Activated CD8-positive, alpha-beta T cell treated with anti-CD3 and anti-CD28 coated beads, Interleukin-2, amount 10 ng/mL, durations not matched to agents 7 days and 5 days (primary cell): ENCODE measurements around the gene H1-8. TPM values are rescaled to one million over a fixed set of nuclear protein-coding genes. Genes with fewer than 3 reads are reported as not detected.
"Not testable (repeated sequence)": the region's sequence is repeated elsewhere in the genome, so short reads cannot be mapped to it uniquely, and the experiment has no call there.

Experiments used
- ATAC-seq: fragments of 150-1000 bp; cut with Tn5 transposase; one replicate; pipeline ENCODE4 v1.10.0; 2021; ENCODE audit warnings: moderate library complexity
- CTCF ChIA-PET: fragments of 350-600 bp; sonication (Branson Sonifier 250); formaldehyde crosslinking; loops from one replicate; lab custom pipeline; 2021; ENCODE audit warnings: antibody characterized with exemption; lab: Charles Lee
- POLR2A ChIA-PET: fragments of 350-600 bp; sonication (Branson Sonifier 250); formaldehyde crosslinking; loops from one replicate; lab custom pipeline; 2021; ENCODE audit warnings: antibody characterized with exemption; lab: Charles Lee
- DNase-seq: peaks from one replicate; pipeline ENCODE4 v3.0.0-alpha.2; 2020
- H3K27ac Mint-ChIP-seq: one replicate; pipeline ENCODE4 v1.8.0; 2021; ENCODE audit warnings: mild to moderate bottlenecking, mixed read lengths
- H3K27me3 Mint-ChIP-seq: one replicate; pipeline ENCODE4 v1.8.0; 2021; ENCODE audit warnings: low read depth, mixed read lengths
- H3K36me3 Mint-ChIP-seq: one replicate; pipeline ENCODE4 v1.8.0; 2021; ENCODE audit warnings: low read depth, mixed read lengths
- H3K4me1 Mint-ChIP-seq: one replicate; pipeline ENCODE4 v1.8.0; 2021; ENCODE audit warnings: low read depth, mixed read lengths
- H3K4me3 Mint-ChIP-seq: one replicate; pipeline ENCODE4 v1.8.0; 2021; ENCODE audit warnings: mild to moderate bottlenecking, mixed read lengths
- H3K9me3 Mint-ChIP-seq: one replicate; pipeline ENCODE4 v1.8.0; 2022; ENCODE audit warnings: mixed read lengths; ENCODE audit not compliant: insufficient read depth
- total RNA-seq, 2 experiments: library from RNA; stranded (reverse); gene quantifications; one replicate each; pipeline ENCODE4 v1.2.3, GENCODE V29; 2021

The H1-8 gene
- total RNA-seq, 2 experiments from 2014 or later: not detected

DNA sequence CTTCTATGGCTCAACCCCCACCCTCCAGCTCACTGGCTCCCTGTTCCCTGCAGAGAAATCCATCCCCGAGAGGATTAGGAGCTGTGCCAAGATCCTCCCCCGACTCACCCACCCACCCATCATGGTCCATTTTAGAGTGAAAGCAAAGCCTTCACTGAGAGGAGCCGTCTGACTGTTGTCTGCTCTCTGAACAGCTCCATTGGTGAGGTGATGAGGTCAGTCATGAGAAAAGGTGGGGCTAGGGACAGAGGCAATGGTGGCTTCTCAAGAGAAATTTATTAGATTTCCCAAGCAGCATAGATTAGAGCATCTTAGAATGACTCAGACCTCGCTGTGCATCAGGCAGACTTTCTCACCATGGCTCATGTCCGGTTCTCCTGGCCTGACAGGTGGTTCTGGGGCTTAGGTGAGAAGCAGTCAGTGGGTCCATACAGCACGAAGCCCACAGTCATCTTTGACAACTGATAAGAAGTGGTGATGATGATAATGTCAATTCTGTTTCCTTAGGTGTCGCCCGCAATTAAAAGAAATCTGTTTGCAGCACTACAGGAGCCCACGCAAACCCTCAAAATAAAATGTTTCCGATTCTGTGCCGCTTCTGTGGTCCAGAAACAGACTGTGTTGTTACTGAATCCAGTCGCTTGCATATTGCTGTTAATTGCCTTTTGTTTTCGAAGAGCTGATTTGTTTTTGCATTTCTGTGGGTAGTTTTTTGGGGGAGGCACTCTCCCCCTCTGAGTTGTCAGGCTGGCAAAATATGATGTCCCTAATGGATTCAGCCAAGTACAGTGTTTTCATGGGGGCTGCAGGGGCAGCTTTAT, 39.3 kb upstream of the H1-8 start:
- H3K9me3 Mint-ChIP-seq: no peaks in the 10 kb centered on the region
- ChIA-PET CTCF (interaction anchor here (0.8 to 1.1 kb wide), 2 partner anchors 10 to 13 kb away, joined by 3 read pairs; no protein-coding TSS in a partner anchor), POLR2A (interaction anchor here (0.6 kb wide), 1 partner anchor 324 kb away, joined by 3 read pairs; no protein-coding TSS in a partner anchor)
- no peak overlapping the region for H3K27ac Mint-ChIP-seq
- ATAC-seq (no peak), DNase-seq (no peak)
- H3K36me3 Mint-ChIP-seq: no peaks in the 10 kb centered on the region
- no peak overlapping the region for H3K4me3 Mint-ChIP-seq
- no peaks in the 10 kb centered on the region for H3K27me3 Mint-ChIP-seq
- H3K4me1 Mint-ChIP-seq: no peaks in the 10 kb centered on the region

DNA sequence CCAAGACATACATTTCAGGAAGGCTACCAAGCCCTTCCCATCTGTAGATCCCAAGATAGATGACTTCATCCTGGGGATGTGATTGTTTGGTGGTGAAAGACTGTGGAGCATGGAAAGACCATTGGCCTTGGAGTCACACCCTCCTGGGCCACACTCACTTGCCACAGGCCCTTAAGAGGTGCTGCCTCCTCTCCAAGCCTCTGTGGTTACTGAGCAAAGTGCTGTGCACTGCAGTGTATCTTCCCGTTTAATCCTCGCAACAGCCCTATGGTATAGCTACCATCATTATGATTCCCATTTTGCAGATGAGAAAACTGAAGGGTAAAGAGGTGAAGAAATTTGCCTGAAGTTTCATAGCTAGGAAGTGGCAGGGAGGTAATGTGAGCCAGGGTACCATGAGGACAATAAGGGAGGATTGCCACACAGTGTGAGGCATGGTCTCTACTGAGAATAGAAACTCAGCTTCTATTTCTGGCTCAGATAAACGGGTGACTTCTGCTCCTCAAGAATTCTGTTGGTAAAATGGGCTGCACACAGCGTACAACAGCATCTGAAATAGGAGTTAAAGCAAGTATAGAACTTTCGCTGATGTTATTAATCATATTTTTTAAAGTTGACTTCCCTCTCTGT, 38.4 kb upstream of the H1-8 start:
- Mint-ChIP-seq H3K27me3 (no peaks in the 10 kb centered on the region), H3K36me3 (no peaks in the 10 kb centered on the region), H3K9me3 (no peaks in the 10 kb centered on the region), H3K27ac (no peak overlapping the region), H3K4me1 (no peaks in the 10 kb centered on the region), H3K4me3 (no peak overlapping the region)
- no peak for DNase-seq
- ATAC-seq: no peak
- ChIA-PET POLR2A (interaction anchor here (0.5 kb wide), 1 partner anchor 11 kb away, joined by 3 read pairs; no protein-coding TSS in a partner anchor), CTCF (no interaction called here)

DNA sequence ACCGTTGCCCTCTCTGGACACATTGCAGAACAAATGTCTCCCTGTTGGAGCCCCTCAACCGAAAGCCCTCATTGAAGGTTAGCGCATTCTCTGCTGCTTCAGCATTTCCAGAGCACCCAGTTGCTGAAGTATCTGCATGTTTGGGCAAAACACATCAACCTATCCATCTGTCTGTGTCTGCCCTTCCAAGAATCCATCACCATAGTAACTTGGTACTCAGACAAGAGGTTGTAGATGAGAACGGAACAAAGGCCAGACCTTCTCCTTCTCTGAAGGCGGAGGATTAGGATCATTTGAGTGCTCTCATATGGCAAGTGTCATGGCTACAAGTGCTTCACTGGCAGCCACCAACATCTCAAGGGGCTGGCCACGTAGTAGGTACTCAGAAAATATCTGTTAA, 37.6 kb upstream of the H1-8 start:
- Mint-ChIP-seq H3K9me3 (no peaks in the 10 kb centered on the region), H3K4me3 (no peak overlapping the region), H3K27me3 (no peaks in the 10 kb centered on the region), H3K27ac (no peak overlapping the region), H3K4me1 (no peaks in the 10 kb centered on the region), H3K36me3 (no peaks in the 10 kb centered on the region)
- DNase-seq (no peak), ATAC-seq (no peak)
- ChIA-PET POLR2A (no interaction called here), CTCF (no interaction called here)

DNA sequence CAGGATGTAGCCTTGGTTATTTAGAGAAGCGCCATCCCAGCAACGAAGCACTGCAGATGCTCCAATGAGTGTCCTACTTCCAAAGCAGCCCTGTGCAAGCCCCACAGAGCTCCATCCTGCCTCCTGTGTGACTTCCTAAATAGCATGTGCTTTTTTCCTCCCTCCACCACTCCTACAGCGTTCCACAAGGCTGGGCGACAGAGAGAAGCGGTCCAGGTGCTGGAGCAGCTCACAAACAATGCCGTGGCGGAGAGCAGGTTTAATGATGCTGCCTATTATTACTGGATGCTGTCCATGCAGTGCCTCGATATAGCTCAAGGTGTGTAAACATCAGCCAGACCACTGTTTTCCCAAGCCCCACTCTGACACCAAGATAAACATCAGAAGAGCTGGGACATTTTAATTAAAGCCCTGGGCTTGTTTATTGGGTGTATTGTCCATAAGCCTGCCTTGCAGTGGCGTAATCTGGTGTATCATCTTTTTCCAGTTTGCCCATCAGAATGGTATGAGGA, 36.7 kb upstream of the H1-8 start:
- CTCF ChIA-PET: interaction anchor here (1.2 kb wide), 1 partner anchor 16 kb away, joined by 4 read pairs; no protein-coding TSS in a partner anchor
- ATAC-seq: no peak
- Mint-ChIP-seq H3K36me3 (peaks cover 2% of the 10 kb centered on the region), H3K9me3 (no peaks in the 10 kb centered on the region), H3K4me1 (peaks cover 9% of the 10 kb centered on the region), H3K4me3 (no peak overlapping the region), H3K27me3 (no peaks in the 10 kb centered on the region), H3K27ac (no peak overlapping the region)
- no peak for DNase-seq
- POLR2A ChIA-PET: no interaction called here

DNA sequence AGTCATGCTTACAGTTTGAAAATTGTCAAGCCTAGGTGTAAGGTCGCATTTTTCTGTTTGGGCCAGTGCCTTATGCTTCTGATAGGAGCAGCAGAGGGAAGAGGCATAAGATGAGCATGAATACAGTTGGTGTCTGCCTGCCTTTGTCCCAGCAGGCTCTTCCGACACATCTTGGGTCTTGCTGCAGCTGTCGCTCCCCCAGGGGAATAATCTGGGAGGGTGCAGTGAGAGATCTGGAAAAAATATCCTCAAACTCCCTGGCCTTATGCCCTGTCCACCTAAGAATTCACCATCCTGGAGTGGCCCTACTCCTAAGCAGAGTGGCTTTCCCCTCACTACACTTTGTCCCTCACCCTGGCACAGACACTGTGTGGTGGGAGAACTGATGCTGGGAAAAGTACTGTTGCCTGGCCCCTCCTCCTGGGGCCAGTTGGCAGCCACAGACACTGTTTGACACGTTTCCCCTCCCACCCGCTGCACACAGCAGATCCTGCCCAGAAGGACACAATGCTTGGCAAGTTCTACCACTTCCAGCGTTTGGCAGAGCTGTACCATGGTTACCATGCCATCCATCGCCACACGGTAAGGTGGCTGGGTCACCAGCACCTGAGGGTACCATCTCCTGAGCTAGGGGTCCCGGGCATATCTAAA, 35.7 kb upstream of the H1-8 start:
- Mint-ChIP-seq H3K4me3 (no peak overlapping the region), H3K9me3 (no peaks in the 10 kb centered on the region), H3K4me1 (peaks cover 16% of the 10 kb centered on the region), H3K36me3 (peaks cover 2% of the 10 kb centered on the region), H3K27ac (no peak overlapping the region), H3K27me3 (no peaks in the 10 kb centered on the region)
- CTCF ChIA-PET: no interaction called here
- ATAC-seq: no peak
- POLR2A ChIA-PET: no interaction called here
- no peak for DNase-seq

DNA sequence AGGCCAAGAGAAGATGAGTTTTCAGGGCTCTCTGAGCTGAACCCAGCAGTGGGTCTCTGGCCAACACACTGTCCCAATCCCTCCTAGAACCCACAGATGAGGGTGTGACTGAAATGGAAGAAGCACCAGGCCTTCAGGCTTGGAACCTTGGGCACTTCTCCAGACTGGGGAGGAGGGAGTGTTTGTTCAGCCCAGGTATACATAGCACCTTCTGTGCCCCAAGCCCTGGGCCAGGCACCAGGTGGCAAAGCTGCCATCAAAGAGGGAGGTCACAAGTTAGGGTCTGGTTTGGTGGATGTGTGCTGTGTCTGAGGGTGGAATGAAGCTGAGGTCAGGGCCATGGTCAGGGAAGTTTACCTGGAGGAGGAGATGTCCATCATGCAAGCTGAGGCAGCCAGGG, 30.4 kb upstream of the H1-8 start:
- Mint-ChIP-seq H3K27me3 (no peaks in the 10 kb centered on the region), H3K4me1 (peaks cover 16% of the 10 kb centered on the region), H3K9me3 (no peaks in the 10 kb centered on the region), H3K36me3 (peaks cover 2% of the 10 kb centered on the region), H3K4me3 (no peak overlapping the region), H3K27ac (no peak overlapping the region)
- DNase-seq: no peak
- ChIA-PET CTCF (no interaction called here), POLR2A (no interaction called here)
- ATAC-seq: no peak

DNA sequence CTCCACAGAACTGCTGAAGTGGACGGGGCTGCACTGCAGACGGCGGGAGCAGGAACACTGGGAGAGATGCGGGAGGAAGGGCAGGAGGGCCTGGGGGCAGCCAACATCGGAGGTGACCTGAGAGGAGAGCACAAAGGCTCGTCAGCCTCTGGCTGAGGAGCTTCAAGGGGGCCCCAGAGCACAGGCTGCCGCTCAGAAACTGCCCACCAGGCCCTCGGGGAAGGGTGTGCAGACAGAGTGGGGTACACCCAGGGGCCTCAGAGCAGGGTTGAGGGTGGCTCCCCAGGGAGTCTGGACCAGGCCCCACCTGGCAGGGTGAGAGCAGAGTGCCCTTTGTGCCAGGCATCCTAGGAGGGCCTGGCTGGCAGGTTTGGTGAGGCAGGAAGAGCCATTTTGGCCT, 29.3 kb upstream of the H1-8 start:
- no peak for DNase-seq
- ATAC-seq: no peak
- Mint-ChIP-seq H3K27me3 (no peaks in the 10 kb centered on the region), H3K9me3 (no peaks in the 10 kb centered on the region), H3K27ac (no peak overlapping the region), H3K36me3 (peaks cover 2% of the 10 kb centered on the region), H3K4me1 (peaks cover 16% of the 10 kb centered on the region), H3K4me3 (no peak overlapping the region)
- CTCF ChIA-PET: no interaction called here
- POLR2A ChIA-PET: no interaction called here

DNA sequence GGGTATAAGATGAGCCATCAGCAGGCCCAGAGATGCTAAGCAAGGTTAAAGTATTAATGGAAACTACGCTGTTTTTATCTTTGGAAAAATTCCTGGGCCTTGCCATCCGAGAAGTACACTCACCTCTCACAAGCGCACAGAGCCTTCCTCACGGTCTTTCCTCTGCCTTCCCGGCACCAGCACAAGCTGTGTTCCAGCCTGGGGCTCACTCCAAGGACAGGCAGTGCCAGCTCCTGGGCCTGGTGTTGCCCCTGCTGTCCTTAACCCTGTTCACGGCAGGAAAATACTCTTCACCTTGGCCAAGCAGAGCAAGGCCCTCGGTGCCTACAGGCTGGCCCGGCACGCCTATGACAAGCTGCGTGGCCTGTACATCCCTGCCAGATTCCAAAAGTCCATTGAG, 28.9 kb upstream of the H1-8 start:
- DNase-seq: no peak
- H3K36me3 Mint-ChIP-seq: peaks cover 2% of the 10 kb centered on the region
- no peak overlapping the region for H3K27ac Mint-ChIP-seq
- H3K4me3 Mint-ChIP-seq: no peak overlapping the region
- no peak for ATAC-seq
- H3K27me3 Mint-ChIP-seq: no peaks in the 10 kb centered on the region
- peaks cover 16% of the 10 kb centered on the region for H3K4me1 Mint-ChIP-seq
- no peaks in the 10 kb centered on the region for H3K9me3 Mint-ChIP-seq
- CTCF ChIA-PET: no interaction called here
- POLR2A ChIA-PET: no interaction called here

DNA sequence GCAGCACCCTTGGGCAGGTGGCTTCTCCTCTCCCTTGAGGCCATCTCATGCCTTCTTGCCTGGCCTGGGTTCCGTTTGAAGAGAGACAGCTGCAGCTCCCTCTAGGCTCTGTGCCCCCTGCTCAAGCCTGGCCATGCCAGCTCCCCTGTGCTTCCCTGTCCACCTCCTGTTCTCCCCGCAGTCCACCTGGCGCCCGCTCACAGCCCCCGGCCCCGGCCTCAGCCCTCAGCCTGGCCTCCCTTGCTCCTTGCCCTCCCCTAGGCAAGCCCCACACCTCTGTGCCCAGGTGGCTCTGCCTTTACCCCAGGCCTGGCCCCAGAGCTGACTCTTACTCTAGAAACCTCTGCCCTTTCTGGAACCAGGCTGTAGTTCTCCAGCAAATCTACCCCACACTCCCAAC, 28.4 kb upstream of the H1-8 start:
- peaks cover 2% of the 10 kb centered on the region for H3K36me3 Mint-ChIP-seq
- no peaks in the 10 kb centered on the region for H3K9me3 Mint-ChIP-seq
- no peak overlapping the region for H3K4me3 Mint-ChIP-seq
- ATAC-seq (no peak), DNase-seq (no peak)
- no peak overlapping the region for H3K27ac Mint-ChIP-seq
- ChIA-PET CTCF (no interaction called here), POLR2A (no interaction called here)
- peaks cover 16% of the 10 kb centered on the region for H3K4me1 Mint-ChIP-seq
- no peaks in the 10 kb centered on the region for H3K27me3 Mint-ChIP-seq

DNA sequence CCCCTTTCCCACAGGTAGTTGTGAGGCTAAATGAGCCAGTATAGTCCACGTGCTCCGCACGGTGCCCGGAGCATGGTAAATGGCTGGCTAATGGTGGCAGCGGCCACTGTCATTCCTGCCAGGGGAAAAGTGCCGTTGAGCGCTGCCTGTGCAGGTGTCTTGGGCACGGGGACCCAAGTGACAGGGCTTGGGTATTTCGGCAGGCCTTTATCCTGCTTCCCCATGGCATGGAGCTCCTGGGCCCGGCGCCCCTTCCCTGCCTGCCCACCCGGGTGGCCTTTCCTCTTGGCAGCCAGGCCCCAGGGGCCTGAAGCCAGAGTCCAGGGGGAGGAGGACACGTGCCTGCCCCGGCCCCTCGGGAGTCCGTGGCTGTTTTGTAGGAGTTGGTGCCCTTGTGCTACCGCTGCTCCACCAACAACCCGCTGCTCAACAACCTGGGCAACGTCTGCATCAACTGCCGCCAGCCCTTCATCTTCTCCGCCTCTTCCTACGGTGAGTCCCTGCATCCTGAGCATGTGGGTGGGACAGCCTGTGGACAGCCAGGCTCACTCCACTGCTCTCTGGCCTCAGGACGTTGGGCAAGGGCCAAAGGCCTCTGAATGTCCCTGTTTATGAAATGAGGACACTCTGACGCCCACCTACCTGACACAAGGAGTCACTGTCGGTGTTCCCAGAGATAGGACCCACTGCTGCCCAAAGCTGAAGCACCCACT, 27.7 kb upstream of the H1-8 start:
- ATAC-seq, POLR2A ChIA-PET, H3K27ac Mint-ChIP-seq, CTCF ChIA-PET, H3K9me3 Mint-ChIP-seq, H3K4me3 Mint-ChIP-seq, H3K36me3 Mint-ChIP-seq, DNase-seq, H3K27me3 Mint-ChIP-seq: not testable (repeated sequence)
- H3K4me1 Mint-ChIP-seq: peaks cover 16% of the 10 kb centered on the region

DNA sequence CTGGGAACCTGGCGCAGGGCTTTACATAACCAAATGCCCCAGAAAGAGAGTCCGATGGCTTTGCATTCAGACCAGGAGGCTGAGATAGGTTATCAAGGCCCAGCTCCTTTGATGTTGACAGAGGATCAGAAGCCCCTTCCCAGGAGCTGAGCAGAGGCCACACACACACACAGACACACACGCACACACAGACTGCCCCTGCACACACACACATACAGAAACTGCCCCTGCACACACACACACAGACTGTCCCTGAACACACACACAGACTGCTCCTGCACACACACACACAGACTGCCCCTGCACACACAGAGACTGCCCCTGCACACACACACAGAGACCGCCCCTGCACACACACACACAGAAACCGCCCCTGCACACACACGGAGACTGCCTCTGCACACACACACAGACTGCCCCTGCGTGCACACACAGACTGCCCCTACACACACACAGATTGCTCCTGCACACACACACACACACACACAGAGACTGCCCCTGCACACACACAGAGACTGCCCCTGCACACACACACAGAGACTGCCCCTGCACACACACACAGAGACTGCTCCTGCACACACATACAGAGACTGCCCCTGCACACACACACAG, 27.0 kb upstream of the H1-8 start:
- DNase-seq, H3K36me3 Mint-ChIP-seq, H3K4me3 Mint-ChIP-seq, CTCF ChIA-PET, H3K9me3 Mint-ChIP-seq, ATAC-seq, POLR2A ChIA-PET, H3K27me3 Mint-ChIP-seq: not testable (repeated sequence)
- Mint-ChIP-seq H3K27ac (peak overlapping the region; percentile 55), H3K4me1 (peaks cover 11% of the 10 kb centered on the region)
